ENCODE data around the gene ACTR3. TPM values are rescaled to one million over a fixed set of nuclear protein-coding genes. Genes with fewer than 3 reads are reported as not detected.

The ACTR3 gene
- total RNA-seq: 294 and 336 TPM in 2 replicates

GRCh38 chr2:113889471-113890252 lies at the start of gene ACTR3:
TSS of gene ACTR3 (plus strand) at chr2:113890089. CDS start at chr2:113890280, 191 bp downstream.

Small RNA genes lying within 50 kb of the gene (small RNA-seq; reads per million reads assigned to genes)
- not detected for gene RF00012

Other genes with a start within 250 kb of the ACTR3 start
- gene SLC35F5, start 133.4 kb upstream of the ACTR3 start, total RNA-seq: 231 and 273 TPM in 2 replicates